GM21717 (cell line): Measurements from ENCODE around the gene PARM1.
"Not testable (repeated sequence)": the region's sequence is repeated elsewhere in the genome, so short reads cannot be mapped to it uniquely, and the experiment has no call there.

Experiments
- ATAC-seq: cut with Tn5 transposase; IDR thresholded peaks from one replicate; pipeline ENCODE4 v1.9.1; 2021; ENCODE audit warnings: mild to moderate bottlenecking, moderate library complexity; ENCODE audit not compliant: unreplicated experiment

Gene PARM1

GRCh38 chr4:74982546-74983252 lies 49.8 kb downstream of the PARM1 start:
- no peak for ATAC-seq

GRCh38 chr4:74983253-74983635 lies 50.3 kb downstream of the PARM1 start:
- ATAC-seq, result no peak

- ATAC-seq, result no peak
Observed at GRCh38 chr4:74990276-74990875, 57.5 kb downstream of the PARM1 start.

- ATAC-seq, result not testable (repeated sequence)
Observed at GRCh38 chr4:74994436-74994835, 61.5 kb downstream of the PARM1 start.

- ATAC-seq, result no peak
Observed at GRCh38 chr4:74996996-74997395, 64.1 kb downstream of the PARM1 start.

DNA sequence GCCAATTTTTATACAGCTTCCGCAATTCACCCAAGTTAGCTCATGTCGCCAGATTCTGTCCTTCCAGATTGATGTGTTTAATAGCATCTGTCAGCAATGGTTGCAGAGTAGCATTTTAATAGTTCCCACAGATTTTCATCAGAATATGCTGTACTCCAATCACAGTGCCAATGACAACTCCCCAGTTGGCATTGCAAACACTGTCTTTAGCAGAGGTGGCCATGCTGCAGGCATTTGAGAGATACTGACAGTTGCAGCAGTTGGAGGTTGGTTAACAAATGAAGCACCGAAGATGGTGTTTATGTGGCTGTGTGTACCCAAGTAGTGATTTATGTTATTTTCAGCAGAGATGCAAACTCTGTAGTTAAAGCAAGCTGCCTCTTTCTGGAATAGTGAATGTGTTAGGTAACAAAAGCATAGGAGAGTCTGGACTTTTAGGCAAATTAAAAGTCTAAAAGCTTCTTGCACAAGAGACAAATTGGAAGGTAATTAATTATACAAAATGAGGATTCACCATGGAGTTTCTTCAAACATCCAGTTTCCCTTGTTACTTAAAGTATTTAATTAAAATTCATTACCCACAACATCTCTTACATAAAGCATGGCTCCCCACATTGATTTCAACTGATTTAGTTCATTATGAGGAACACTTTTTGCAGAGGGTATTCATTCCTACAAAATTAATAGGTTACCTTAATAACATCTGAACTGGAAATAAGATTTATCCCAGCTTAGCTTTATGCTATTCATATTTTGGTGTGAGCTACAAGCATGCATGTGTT lies 65.2 kb downstream of the PARM1 start:
- no peak for ATAC-seq

DNA sequence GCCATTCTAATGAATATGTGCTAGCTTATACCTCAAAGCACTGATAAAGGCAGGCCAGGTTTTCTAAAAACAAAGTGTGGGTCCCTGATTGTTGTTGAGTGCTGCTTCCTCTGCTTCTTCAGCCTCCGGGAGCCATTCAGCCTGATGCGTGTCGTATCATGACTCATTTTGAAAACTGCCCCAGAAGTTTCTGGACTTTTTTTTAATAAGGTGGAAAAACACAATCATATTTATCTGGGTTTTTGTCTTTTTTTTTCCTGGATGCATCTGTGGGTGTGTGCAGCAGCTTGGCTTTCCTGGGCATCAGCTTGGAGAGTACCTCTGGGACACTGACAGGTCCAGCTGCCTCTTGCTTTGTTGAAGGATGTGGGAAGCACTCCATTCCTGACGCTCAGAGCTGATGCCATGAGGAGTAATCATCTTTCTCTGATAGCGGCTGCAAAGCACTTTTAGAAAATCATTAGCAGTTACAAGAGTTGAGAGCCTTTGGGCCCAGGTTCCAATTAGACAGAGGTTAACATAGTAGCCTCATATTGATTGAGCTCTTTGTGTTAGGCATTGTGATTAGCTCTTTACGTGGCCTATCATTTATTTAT lies 66.9 kb downstream of the PARM1 start:
- ATAC-seq, result no peak

GRCh38 chr4:75001871-75002270 lies 69.0 kb downstream of the PARM1 start:
- no peak for ATAC-seq

DNA sequence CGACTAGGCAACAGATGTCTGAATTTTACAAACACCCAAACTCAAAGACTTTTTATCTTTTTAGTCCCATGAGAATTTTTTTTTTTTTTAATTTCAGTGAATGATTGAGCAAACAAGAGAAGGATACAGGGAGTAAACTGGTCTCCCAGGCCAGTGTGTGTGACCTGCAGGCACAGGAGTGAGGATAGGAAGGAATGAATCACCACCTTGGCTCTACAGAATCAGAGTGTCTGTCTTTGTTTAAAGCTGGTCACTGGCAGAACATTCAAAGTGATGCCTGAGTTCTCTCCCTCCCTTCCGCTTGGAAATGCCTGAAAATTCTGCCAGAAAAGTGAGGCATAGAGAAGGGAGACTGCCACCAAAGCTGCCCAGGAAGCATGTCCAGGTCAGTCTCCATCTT lies 69.5 kb downstream of the PARM1 start:
- ATAC-seq, result no peak

GRCh38 chr4:75003979-75004378 lies 71.1 kb downstream of the PARM1 start:
- ATAC-seq, result no peak

- no peak for ATAC-seq
Observed at GRCh38 chr4:75004755-75005668, 72.1 kb downstream of the PARM1 start.

GRCh38 chr4:75005727-75006126 lies 72.8 kb downstream of the PARM1 start:
- no peak for ATAC-seq

- ATAC-seq, result no peak
Observed at GRCh38 chr4:75007891-75008290, 75.0 kb downstream of the PARM1 start.

GRCh38 chr4:75009138-75009537 lies 76.2 kb downstream of the PARM1 start:
- ATAC-seq, result no peak

- no peak for ATAC-seq
Observed at GRCh38 chr4:75011131-75011795, 78.3 kb downstream of the PARM1 start.

- ATAC-seq, result no peak
Observed at GRCh38 chr4:75015627-75016026, 82.7 kb downstream of the PARM1 start.

- ATAC-seq, result no peak
Observed at GRCh38 chr4:75016472-75016871, 83.6 kb downstream of the PARM1 start.

DNA sequence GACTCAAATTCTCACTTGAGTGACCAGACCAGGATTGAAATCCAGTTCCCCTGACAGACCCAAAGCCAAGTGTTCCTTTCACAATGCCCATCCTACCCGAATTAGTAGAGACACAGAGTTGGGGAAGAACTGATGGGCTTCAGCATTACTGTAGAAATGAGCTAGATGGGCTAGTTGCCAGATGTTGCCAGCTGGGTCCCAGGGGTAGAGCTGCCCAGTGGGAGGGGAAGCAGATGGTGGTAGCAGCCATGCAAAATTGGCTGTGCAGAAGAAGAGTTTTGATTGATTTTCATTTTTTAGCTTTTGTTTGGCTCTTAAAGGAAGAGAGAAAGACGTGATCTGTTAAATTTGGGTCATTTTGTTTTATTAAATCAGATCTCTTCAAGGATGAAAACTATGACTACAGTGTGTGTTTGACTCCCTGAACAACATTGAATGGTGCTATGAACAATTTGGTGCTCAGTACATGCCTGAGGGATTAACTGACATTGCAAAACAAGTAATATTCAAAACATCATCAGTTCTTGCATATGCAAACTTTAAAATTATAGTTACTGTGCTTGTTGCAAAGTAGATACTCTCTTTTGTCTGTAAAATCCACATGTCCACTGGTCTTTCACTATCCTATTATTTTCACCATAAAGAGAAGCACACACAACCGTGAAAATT lies 86.0 kb downstream of the PARM1 start:
- ATAC-seq, result no peak

- no peak for ATAC-seq
Observed at GRCh38 chr4:75025431-75025830, 92.5 kb downstream of the PARM1 start.
